NCI-H2171 (cell line): Measurements from ENCODE around the gene LPGAT1.
"Not testable (repeated sequence)": the region's sequence is repeated elsewhere in the genome, so short reads cannot be mapped to it uniquely, and the experiment has no call there.

Experiments used
- DNase-seq: peaks from one replicate; lab custom pipeline; 2025; lab: John Stamatoyannopoulos, UW

LPGAT1 gene

DNA sequence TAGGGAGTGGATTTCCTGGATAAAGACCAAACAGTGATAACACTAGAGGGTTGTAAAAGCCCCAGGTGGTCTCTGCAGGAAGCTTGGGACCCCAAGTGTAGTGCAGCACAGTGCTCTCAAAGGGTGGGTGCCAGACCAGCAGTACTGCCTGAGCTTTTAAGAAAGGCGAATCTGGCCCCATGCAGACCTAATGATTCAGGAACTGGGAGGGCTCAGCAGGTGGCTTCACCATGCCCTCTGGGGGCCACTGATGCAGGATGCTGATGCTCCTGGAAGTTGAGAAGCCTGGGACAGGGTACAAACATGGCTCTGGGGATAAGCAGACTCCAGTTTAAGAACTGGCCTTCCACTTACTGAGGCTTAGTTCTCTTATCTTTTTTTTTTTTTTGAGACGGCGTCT, 126.0 kb downstream of the LPGAT1 start:
- no peak for DNase-seq

DNA sequence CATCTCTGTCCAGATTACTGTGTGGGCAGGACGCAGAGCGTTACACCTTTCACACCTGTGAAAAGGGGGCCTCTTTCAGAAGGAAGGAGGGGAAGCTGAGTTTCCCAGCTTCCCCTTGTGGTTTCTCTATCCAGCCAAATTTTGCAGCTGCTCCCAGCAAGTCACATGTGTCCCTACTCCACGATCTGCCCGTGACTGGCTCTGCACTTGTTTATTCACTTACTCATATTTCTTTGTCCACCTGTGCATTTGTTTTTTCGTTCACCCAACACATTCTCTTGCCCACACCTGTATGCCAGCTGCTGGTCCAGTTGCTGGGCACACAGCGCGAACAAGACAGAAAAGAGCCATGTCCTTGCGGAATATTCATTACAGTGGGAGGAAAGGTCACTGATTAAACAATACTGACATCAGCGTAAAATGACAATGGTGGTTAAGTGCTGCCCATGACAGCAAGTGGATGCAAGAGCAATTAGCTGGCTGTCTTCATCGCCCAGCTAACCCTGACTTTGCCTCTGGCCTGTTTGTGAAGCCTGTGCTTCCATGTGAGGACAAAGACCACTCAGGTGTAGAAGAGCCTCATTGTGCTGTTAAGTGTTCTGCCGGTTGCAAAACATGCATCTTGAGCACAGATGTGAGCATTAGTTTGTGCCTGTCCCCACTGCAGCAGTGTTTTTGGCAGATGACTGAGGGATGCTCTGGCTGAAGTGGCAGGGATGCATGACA, 126.6 kb downstream of the LPGAT1 start:
- peak; percentile 77 for DNase-seq

DNA sequence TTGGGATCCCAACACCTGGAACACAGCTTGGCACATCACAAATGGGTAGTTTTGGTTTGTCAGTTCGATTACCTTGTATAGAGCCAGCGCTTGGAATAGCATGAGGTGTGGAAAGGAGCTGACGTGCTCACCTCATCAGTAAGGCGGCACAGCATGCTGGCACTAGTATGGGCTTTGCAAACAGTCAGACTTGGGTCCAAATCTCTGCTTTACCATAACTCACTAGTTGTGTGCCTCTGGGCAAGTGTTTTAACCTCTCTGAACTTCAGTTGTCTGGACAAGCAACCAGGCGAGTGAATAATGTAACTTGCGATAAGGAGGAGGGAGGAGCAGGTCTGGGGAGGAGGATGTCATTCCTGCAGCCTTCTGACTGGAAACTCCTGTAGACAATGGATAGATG, 128.8 kb downstream of the LPGAT1 start:
- no peak for DNase-seq

DNA sequence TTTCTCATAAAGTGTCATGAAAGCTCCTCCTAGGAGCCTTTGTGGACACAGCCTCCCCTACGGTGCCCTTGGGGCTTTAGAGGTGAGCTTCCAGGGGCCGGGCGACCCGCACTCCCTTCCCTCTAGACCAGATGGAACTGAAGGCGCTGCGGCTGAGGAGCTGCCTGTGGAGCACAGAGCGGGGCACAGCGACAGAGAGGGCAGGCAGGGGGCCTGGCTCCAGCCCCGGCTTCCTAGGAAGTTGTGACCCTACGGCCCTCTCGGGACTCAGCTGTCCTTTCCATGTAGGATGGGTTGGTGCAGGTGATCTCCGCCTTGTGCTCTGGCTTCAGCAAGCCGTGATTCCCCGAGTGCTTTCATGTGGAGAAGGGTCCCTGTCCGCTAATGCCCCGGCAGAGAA, 131.5 kb downstream of the LPGAT1 start:
- DNase-seq, result no peak

DNA sequence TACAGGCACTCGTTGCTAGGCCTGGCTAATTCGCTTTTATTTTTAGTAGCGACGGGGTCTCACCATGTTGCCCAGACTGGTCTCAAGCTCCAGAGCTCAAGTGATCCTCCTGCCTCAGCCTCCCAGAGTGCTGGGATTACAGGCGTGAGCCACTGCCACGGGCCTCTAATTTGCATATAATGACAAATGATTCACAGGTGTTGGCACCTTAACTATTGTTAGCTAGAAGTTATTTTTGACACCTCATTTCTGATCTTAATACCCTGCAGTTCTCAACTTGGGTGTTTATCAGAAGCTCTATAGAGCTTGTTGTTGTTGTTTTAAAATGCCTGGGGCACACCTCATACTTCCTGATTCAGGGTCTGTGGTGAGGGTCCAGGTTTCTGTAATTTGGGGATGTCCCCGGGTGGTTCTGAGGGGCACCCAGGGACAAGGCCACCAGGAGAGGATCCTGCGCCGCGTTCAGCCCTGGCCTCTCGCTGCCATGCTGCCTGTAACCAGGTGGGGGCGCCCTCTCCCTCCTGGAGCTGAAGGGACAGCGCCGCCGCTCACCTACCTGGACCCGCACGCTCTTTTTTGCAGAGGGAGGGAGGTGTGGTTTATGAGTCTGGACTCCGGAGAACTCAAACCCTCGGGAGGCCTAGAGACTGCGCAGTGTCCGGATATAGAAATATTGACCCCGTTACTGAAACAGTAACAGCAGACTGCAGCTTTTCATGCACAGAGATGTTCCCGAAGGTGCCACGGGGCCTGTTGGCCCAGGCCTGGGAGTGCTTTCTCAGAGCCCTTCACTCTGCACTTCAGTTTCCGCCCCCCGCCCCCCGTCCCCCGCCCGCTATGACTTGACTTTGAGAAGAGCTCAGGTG, 132.2 kb downstream of the LPGAT1 start:
- DNase-seq, result no peak

DNA sequence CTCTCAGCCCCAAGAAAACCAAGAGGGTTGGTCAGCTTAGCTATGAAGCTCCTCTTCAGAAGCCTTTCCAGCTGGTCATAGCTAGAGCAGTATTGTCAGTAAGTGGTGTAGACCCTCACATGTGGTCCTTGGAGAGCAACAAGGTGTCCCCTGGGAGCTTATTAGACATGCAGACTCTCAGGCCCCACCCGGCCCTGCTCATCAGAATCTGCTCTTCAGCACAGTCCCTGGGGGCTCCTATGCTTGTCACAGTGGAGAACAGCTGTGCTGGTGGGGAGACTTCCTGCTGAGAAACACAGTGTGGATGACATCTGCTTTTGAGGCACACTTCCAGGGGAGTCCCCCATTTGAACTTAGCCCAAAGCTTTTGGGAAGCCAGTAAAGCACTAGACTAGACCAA, 133.2 kb downstream of the LPGAT1 start:
- DNase-seq, result peak; percentile 95

DNA sequence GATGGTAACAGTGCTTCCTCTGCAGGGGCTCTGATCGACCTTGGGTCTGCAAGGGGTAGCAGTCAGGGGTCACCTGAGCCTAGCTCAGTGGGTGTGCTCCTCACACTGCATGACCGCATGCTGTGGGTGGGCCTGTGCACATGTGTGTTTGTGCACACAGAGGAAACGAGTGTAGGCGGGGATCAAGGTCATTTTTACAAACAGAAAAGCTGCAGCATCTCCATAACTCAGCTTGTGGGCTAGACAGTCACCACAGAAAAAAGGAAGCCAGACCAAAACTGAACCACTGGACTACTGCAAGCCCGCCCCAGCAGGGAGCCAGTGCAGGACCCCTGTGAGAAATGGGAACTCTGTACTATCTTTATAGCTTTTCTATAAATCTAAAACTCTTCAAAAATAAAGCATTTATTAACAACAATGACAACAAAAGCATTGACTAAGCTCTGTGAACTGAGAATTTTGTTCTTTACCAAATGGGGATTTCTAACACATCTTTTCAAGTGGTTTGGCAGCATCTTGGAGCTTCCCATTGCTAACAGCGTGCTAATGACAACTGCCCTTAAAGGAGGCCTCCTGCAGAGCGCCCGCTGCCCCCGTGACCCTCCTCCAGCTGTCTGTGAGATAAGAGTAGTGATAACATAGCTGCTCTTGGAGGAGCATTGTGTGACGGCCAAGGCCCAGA, 135.3 kb downstream of the LPGAT1 start:
- DNase-seq, result no peak

DNA sequence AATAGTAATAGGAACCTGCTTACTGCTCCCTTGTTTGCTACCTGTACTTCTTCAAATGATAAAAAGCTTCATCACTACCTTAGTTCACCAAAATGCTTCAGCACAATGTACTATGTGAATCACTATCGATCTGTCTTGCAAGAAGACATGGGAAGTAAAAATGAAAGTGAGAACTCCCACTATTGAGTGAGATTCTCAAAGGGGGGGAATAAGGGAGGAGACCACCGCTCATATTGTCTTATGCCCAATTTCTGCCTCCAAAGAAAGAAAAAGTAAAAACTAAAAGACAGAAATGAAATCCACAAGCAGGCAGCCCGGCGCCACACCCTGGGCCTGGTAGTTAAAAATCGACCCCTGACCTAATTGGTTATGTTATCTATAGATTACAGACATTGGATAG, 136.7 kb downstream of the LPGAT1 start:
- not testable (repeated sequence) for DNase-seq
